ENCODE results near the gene UNCX. TPM values are rescaled to one million over a fixed set of nuclear protein-coding genes. Genes with fewer than 3 reads are reported as not detected.

Gene UNCX
- total RNA-seq, 4 donors from 2014 or later, result not detected

DNA sequence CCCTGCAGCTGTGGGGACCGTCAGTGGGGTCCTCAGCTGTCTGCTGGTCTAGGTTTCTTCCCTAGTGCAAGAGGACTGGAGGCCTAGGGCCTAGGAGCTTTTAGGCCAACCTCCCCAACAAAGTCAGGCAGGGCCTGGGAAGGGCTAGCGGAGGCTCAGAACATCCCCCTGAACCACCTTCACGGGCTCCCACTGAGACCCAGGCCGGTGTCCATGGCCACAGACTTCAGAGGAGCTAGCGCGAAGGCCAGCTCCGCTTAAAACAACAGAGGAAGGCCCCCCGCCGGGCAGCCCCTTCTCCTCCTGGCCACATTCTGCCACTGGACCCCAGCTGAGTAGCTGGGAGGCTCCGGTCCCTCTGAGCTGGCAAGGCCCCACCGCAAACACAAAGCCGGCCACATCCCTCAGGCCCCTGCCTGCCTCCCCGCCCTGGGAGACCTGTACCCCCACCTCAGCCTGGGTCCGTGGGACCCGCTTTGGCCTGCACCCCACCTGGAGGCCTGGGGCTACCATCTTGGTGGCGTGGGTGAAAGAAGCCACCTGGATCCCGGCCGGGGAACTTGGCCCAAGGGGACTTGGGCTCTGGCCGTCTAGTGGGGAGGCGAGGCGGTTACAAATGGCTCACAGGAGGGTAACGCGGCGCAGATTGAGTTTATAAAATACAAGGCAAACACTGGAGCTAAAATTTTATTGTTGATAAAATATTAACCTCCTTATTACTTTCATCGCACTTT is 5.4 kb upstream of the UNCX start:
- 48 to 55% methylated on average over 22 to 24 of the region's 25 CpGs for WGBS, 2 donors
- no peak overlapping the region for H3K4me3 ChIP-seq (ENCODE audit: low read depth, poor library complexity, severe bottlenecking)
- DNase-seq (ENCODE audit: low spot score in 2 of 2), result no peak
- intact Hi-C loops (cut with DNase I; ENCODE audit: low total_unique reads), result loop anchor here (10.0 kb wide), 2 partner anchors 178 to 248 kb away; no protein-coding TSS in a partner anchor
- TF ChIP-seq POLR2A (IDR thresholded peaks at IDR 0.05), result no peak
- TF ChIP-seq, protein P1, sequence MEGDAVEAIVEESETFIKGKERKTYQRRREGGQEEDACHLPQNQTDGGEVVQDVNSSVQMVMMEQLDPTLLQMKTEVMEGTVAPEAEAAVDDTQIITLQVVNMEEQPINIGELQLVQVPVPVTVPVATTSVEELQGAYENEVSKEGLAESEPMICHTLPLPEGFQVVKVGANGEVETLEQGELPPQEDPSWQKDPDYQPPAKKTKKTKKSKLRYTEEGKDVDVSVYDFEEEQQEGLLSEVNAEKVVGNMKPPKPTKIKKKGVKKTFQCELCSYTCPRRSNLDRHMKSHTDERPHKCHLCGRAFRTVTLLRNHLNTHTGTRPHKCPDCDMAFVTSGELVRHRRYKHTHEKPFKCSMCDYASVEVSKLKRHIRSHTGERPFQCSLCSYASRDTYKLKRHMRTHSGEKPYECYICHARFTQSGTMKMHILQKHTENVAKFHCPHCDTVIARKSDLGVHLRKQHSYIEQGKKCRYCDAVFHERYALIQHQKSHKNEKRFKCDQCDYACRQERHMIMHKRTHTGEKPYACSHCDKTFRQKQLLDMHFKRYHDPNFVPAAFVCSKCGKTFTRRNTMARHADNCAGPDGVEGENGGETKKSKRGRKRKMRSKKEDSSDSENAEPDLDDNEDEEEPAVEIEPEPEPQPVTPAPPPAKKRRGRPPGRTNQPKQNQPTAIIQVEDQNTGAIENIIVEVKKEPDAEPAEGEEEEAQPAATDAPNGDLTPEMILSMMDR (IDR thresholded peaks at IDR 0.05), result no peak

DNA sequence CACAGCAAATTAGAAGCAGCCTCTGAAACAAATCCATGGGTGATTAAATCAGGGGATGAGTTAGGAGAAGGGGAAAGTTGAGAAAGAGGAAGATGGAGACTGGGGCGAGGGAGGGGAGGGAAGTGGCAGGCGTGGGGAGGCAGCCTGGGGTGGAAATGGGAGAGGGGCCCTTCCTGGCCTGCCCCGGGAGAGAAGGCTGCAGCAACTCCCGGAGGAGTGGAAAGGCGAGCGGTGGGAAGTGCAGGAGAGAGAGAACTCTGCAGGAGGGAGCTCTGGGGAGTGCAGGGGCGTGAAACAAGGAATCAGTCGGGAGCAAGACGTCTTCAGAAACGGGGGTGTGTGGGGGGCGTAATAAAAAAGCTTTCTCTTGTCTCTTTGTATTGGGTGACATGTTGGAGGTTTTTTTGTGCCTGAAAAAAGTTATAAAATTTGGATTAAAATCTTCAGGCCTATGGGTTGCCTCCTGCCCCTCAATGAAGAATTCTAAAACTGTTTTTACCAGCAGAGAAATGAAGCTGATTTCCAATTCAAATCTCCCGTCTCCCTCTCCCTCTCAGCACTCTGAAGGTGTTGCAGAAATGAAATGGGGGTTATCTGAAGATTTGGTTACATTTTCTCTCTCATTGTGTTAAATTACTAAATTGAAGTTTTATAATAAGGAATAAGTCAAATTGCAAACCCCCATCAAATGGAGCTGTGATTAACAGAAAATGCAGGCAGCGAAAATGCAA is 4.7 kb upstream of the UNCX start:
- 23 to 26% methylated on average over 13 of the region's 13 CpGs for WGBS, 2 donors
- intact Hi-C loops (cut with DNase I; ENCODE audit: low total_unique reads), result loop anchor here (10.0 kb wide), 2 partner anchors 177 to 247 kb away; no protein-coding TSS in a partner anchor
- H3K4me3 ChIP-seq (ENCODE audit: low read depth, poor library complexity, severe bottlenecking), result no peak overlapping the region
- TF ChIP-seq, protein P1 (IDR thresholded peaks at IDR 0.05), result no peak
- TF ChIP-seq POLR2A (IDR thresholded peaks at IDR 0.05), result no peak
- DNase-seq (ENCODE audit: low spot score in 2 of 2), result no peak

DNA sequence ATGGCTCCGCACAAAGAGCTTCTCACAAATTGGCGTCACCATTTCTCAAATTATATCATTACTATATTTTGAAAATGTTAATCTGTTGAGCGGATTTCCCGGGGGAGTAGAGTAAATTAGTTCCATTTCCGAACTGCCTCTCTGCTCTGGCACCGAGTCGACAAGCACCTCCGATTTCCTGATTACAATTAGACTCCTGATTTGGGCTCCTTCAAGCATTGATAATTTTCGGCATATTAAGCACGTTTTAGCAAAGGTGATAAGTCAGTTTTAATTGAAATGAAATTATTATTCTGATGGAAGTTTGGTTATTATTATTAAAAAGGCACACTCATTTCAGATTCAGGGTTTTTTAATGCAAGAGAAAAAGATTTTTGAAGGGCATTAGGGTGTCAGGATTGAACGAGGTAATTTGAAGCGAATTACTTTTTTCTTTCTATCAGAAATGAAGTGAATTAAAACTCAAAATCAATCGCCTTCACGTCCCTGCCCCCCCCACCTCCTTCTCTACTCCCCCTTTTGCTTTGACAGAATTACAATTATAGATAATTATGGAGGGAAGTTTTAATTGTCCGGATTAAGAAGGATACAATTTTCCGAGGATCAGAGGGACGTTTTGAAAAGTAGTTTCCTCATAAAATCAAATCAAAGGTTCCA is 4.0 kb upstream of the UNCX start:
- no peak overlapping the region for H3K4me3 ChIP-seq (ENCODE audit: low read depth, poor library complexity, severe bottlenecking)
- TF ChIP-seq POLR2A (IDR thresholded peaks at IDR 0.05), result no peak
- TF ChIP-seq, protein P1 (IDR thresholded peaks at IDR 0.05), result no peak
- intact Hi-C loops (cut with DNase I; ENCODE audit: low total_unique reads), result loop anchor here (10.0 kb wide), 2 partner anchors 176 to 246 kb away; no protein-coding TSS in a partner anchor
- no peak for DNase-seq (ENCODE audit: low spot score in 2 of 2)
- 17 to 18% methylated on average over 17 of the region's 17 CpGs for WGBS, 2 donors

DNA sequence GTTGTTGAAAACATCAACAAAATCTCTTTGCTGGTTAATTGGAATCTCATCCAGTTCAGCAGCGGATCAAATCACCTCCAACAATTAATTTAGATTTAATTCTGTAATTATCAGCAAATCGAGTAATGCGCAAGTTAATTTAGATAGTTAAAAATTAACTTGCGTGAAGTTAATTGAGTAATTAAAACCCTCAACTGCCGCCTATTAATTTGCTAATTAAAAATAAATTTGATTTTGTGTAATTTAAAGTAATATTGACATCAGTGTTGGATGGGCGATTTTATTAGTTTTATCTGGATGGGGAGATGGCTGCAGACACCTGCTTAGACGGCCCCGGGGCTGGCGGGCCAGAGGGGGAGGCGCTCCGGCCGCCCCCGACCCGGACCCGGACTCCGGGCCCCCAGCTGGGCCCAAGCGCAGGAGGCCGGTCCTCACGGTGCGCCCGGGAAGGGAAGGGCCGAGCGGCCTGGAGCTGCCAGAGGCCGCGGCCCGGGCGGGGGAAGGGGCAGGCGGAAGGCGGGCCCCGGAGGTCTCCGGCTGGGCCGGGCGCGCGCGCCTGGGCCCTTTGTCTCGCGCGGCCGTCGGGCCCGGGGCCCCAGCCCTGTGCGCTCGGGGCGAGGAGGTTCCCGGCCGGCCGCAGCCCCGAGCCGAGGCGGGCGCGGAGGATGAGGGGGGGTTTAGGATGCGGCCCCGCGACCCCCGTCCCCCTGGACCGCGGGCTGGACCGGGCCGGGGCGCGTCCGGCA is 3.3 kb upstream of the UNCX start:
- H3K4me3 ChIP-seq (ENCODE audit: low read depth, poor library complexity, severe bottlenecking), result no peak overlapping the region
- DNase-seq (ENCODE audit: low spot score in 2 of 2), result no peak
- TF ChIP-seq POLR2A (IDR thresholded peaks at IDR 0.05), result no peak
- TF ChIP-seq, protein P1 (IDR thresholded peaks at IDR 0.05), result no peak
- intact Hi-C loops (cut with DNase I; ENCODE audit: low total_unique reads), result loop anchor here (10.0 kb wide), 2 partner anchors 175 to 245 kb away; no protein-coding TSS in a partner anchor
- WGBS, 2 donors, result 10 to 17% methylated on average over 16 to 55 of the region's 64 CpGs

DNA sequence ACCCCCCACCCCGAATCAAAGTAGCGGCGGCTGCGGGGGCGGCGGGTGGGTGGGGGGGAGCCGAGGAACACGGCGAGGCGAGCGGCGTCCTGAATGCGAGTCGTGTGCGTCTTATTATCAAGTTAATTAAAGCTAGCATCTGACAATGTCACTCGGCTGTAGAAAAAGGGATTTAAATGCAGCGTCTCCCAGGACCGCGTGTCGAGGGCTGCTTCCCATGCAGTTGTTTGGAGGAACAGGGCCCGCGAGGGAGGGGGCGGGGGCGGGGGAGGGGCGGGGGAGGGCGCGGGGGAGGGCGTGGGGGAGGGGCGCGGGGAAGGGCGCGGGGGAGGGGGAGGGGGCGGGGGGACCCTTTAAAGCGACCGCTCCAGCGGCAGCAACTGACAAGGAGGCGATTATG is 2.7 kb upstream of the UNCX start:
- TF ChIP-seq POLR2A (IDR thresholded peaks at IDR 0.05), result no peak
- TF ChIP-seq, protein P1 (IDR thresholded peaks at IDR 0.05), result no peak
- DNase-seq (ENCODE audit: low spot score in 2 of 2), result no peak
- WGBS, 2 donors, result 5% methylated on average over 13 to 27 of the region's 37 CpGs
- no peak overlapping the region for H3K4me3 ChIP-seq (ENCODE audit: low read depth, poor library complexity, severe bottlenecking)
- intact Hi-C loops (cut with DNase I; ENCODE audit: low total_unique reads), result loop anchor here (10.0 kb wide), 2 partner anchors 175 to 245 kb away; no protein-coding TSS in a partner anchor

Data from lower leg skin (tissue), 4 donors.